Measurements from ENCODE around the gene RHPN2.
"Not testable (repeated sequence)": the region's sequence is repeated elsewhere in the genome, so short reads cannot be mapped to it uniquely, and the experiment has no call there.

Gene RHPN2

DNA sequence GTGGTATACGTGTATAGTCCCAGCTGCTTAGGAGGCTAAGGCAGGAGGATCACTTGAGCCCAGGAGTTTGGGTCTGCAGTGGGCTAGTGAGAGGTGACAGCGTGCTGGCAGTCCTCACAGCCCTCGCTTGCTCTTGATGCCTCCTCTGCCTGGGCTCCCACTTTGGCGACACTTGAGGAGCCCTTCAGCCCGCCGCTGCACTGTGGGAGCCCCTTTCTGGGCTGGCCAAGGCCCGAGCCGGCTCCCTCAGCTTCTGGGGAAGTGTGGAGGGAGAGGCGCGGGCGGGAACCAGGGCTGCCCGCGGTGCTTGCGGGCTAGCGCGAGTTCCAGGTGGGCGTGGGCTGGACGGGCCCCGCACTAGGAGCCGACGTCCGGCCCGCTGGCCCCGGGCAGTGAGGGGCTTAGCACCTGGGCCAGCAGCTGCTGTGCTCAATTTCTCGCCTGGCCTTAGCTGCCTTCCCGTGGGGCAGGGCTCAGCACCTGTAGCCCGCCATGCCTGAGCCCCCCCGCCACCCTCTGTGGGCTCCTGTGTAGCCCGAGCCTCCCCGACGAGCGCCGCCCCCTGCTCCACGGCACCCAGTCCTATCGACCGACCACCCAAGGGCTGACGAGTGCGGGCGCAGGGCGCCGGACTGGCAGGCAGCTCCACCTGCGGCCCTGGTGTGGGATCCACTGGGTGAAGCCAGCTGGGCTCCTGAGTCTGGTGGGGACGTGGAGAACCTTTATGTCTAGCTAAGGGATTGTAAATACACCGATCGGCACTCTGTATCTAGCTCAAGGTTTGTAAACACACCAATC, 28.1 kb downstream of the RHPN2 start:
- H3K36me3 Mint-ChIP-seq (ENCODE audit: insufficient read depth); H3K4me1 Mint-ChIP-seq; H3K4me3 Mint-ChIP-seq; H3K27ac Mint-ChIP-seq (ENCODE audit: low read depth); ATAC-seq (replicated peaks; ENCODE audit: extremely low read depth, poor library complexity, severe bottlenecking); H3K9me3 Mint-ChIP-seq; DNase-seq (ENCODE audit: low spot score in 2 of 2): not testable (repeated sequence)
- H3K27me3 Mint-ChIP-seq: peaks cover 16% of the 10 kb centered on the region

DNA sequence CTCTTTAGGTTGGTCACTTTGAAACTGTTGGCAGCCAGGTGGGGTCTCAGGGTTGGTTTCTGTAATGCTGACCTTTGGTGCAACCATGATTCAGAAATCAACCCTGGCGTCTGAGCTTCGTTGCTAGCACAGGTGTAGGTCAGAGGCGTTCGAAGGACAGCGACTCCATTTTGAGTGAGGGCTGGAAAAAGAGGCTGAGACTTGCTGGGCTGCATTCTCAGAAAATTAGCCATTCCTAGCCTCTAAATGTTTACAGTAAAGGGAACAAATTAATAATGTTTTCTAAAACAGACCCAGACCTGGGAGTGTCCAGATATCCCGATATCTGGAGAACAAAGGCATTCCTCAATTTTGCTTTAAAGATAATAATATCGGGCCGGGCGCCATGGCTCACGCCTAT, 29.2 kb downstream of the RHPN2 start:
- no peak overlapping the region for H3K27ac Mint-ChIP-seq (ENCODE audit: low read depth)
- no peak for ATAC-seq (replicated peaks; ENCODE audit: extremely low read depth, poor library complexity, severe bottlenecking)
- no peaks in the 10 kb centered on the region for H3K9me3 Mint-ChIP-seq
- peaks cover 3% of the 10 kb centered on the region for H3K36me3 Mint-ChIP-seq (ENCODE audit: insufficient read depth)
- DNase-seq (ENCODE audit: low spot score in 2 of 2): no peak
- peaks cover 5% of the 10 kb centered on the region for H3K4me1 Mint-ChIP-seq
- H3K27me3 Mint-ChIP-seq: peaks cover 23% of the 10 kb centered on the region
- no peak overlapping the region for H3K4me3 Mint-ChIP-seq

DNA sequence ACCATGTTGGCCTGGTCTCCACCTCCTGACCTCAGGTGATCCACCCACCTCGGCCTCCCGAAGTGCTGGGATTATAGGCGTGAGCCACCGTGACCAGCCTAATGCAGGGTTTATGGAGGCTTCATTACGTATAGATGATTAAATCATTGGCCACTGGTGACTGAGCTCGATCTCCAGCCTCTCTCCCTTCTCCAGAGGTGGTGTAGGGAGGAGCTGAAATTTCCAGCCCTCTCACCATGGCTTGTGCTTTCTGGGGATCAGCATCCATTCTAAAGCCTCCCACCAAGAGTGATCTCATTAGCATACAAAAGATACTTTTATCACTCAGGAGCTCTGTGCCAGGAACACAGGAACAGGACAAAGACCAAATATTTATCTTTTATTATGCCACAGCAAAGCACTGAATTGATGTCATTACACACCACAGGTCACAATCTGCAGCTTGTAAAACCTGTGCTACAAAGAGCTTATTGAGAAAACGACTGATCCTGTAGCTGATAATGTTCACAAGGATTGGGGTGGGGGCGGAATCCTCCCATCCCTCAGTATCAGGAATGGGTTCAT, 32.4 kb downstream of the RHPN2 start:
- H3K27ac Mint-ChIP-seq (ENCODE audit: low read depth): no peak overlapping the region
- peaks cover under 1% of the 10 kb centered on the region for H3K36me3 Mint-ChIP-seq (ENCODE audit: insufficient read depth)
- ATAC-seq (replicated peaks; ENCODE audit: extremely low read depth, poor library complexity, severe bottlenecking): no peak
- H3K27me3 Mint-ChIP-seq: peaks cover 8% of the 10 kb centered on the region
- no peak overlapping the region for H3K4me3 Mint-ChIP-seq
- H3K9me3 Mint-ChIP-seq: no peaks in the 10 kb centered on the region
- peaks cover 2% of the 10 kb centered on the region for H3K4me1 Mint-ChIP-seq
- no peak for DNase-seq (ENCODE audit: low spot score in 2 of 2)

DNA sequence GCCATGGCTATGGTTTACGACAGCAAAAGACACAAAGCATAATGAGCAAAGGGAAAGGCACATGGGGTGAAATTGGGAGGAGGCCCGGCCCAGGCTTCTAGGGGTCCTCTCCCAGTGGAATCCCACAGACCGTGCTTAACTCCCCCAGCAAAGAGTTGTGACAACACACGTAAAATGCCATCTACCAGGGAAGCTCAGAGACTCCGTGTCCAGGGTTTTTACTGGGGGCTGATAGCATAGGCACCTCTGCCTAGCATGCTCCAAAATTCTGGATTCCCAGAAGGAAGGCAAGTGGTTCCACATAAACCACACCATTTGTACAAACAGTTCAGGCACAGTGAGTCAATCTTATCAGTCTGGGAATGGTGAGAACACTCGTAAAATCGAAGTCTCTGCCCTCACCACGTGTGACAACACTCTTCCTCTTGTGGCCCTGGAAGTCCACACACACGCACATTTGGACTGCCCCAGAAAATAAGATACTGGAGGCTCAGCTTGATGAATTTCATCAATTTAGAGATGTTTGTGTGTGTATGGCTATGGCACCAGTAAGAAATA, 34.9 kb downstream of the RHPN2 start:
- Mint-ChIP-seq H3K27ac (ENCODE audit: low read depth) (no peak overlapping the region), H3K27me3 (peaks cover 18% of the 10 kb centered on the region), H3K4me1 (no peaks in the 10 kb centered on the region), H3K36me3 (ENCODE audit: insufficient read depth) (no peaks in the 10 kb centered on the region), H3K9me3 (no peaks in the 10 kb centered on the region), H3K4me3 (no peak overlapping the region)
- ATAC-seq (replicated peaks; ENCODE audit: extremely low read depth, poor library complexity, severe bottlenecking) (no peak), DNase-seq (ENCODE audit: low spot score in 2 of 2) (no peak)

GRCh38 chr19:33026602-33027001, 38.1 kb downstream of the RHPN2 start:
- not testable (repeated sequence) for H3K4me3 Mint-ChIP-seq; H3K27ac Mint-ChIP-seq (ENCODE audit: low read depth); ATAC-seq (replicated peaks; ENCODE audit: extremely low read depth, poor library complexity, severe bottlenecking); DNase-seq (ENCODE audit: low spot score in 2 of 2); H3K36me3 Mint-ChIP-seq (ENCODE audit: insufficient read depth); H3K4me1 Mint-ChIP-seq; H3K9me3 Mint-ChIP-seq
- H3K27me3 Mint-ChIP-seq: peaks cover 28% of the 10 kb centered on the region

DNA sequence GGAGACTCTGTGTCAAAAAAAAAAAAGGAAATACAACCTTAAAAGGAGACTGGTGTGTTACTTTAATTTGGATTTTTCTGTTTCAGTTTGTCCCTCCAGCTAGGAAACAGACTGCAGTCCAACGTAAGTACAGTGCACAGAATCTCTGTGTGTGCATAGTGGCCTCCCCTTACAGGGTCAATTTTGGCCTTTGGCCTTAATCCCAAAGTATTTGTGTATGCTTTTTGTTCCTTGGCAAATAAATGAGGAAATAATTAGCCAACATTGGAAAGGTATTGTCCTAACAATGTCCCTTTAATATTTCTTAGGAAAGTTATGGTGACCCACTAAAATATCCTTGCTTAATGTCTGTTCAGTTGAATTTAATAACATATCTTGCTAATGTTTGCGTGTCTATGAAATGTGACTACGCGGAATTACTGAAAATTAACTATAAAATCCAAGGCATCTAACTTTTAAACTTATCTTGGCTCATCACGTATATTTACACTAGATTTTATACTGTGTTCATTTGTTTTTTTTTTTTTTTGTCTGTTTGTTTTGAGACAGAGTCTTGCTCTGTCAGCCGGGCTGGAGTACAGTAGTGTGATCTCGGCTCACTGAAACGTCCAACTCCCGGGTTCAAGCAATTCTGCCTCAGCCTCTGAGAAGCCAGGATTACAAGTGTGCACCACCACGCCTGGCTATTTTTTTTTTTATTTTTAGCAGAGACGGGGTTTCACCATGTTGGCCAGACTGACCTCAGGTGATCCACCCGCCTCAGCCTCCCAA, 39.0 kb downstream of the RHPN2 start:
- not testable (repeated sequence) for H3K4me1 Mint-ChIP-seq; H3K27ac Mint-ChIP-seq (ENCODE audit: low read depth); H3K9me3 Mint-ChIP-seq; H3K36me3 Mint-ChIP-seq (ENCODE audit: insufficient read depth); H3K4me3 Mint-ChIP-seq; ATAC-seq (replicated peaks; ENCODE audit: extremely low read depth, poor library complexity, severe bottlenecking); DNase-seq (ENCODE audit: low spot score in 2 of 2)
- peaks cover 22% of the 10 kb centered on the region for H3K27me3 Mint-ChIP-seq

DNA sequence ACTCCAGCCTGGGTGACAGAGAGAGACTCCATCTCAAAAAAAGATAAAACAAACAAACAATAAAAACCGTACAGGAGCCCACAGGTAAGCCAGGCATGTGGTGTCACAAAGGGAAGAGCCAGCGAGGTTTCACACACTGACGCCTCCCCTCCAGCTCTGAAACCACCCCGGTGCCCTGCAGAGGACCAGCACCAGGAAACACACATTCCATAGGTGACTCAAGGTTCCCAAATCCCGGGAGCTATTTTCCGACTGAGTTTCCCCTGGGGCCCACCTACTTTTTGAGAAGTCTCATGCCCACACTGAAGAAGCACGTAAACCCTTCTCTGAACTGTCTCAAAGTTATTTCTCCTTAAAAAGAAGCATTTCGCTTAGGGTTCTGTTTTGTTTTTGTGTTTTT, 40.3 kb downstream of the RHPN2 start:
- no peak for ATAC-seq (replicated peaks; ENCODE audit: extremely low read depth, poor library complexity, severe bottlenecking)
- Mint-ChIP-seq H3K9me3 (no peaks in the 10 kb centered on the region), H3K27me3 (peaks cover 19% of the 10 kb centered on the region), H3K4me1 (no peaks in the 10 kb centered on the region), H3K36me3 (ENCODE audit: insufficient read depth) (no peaks in the 10 kb centered on the region), H3K4me3 (no peak overlapping the region), H3K27ac (ENCODE audit: low read depth) (no peak overlapping the region)
- DNase-seq (ENCODE audit: low spot score in 2 of 2): no peak

DNA sequence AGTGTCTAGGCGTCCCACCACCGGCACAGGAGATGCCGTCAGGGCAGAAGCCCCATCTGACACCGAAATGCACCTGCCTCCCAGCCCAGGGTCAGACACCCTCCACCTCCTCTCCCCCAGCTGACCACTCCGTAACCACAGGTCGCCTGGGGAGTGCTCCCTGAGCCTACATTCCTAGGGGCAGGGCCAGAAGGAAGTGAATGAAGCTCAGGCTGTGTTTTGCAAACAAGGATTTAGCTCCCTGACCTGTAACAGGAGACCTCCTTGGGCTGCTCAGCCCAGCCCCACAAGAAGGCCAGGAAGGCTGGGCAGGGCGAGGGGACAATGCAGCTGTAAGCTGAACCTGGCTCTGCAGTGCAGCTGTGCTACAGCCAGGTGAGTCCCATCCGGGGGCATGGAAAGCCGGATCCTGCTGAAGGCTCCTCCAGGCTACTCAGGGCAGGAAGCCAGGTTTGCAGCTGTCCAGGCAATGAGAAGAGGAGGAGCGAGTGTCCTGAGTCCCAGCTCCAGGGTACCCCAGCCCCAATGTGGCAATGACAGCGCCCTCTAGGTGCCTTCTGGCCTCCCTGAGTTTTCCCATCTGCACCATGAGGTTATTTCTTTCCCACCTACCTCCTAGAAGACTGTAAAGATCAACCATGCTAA, 42.1 kb downstream of the RHPN2 start:
- H3K36me3 Mint-ChIP-seq (ENCODE audit: insufficient read depth): no peaks in the 10 kb centered on the region
- H3K27ac Mint-ChIP-seq (ENCODE audit: low read depth): no peak overlapping the region
- DNase-seq (ENCODE audit: low spot score in 2 of 2) (no peak), ATAC-seq (replicated peaks; ENCODE audit: extremely low read depth, poor library complexity, severe bottlenecking) (no peak)
- no peak overlapping the region for H3K4me3 Mint-ChIP-seq
- no peaks in the 10 kb centered on the region for H3K4me1 Mint-ChIP-seq
- no peaks in the 10 kb centered on the region for H3K9me3 Mint-ChIP-seq
- H3K27me3 Mint-ChIP-seq: peaks cover 19% of the 10 kb centered on the region

DNA sequence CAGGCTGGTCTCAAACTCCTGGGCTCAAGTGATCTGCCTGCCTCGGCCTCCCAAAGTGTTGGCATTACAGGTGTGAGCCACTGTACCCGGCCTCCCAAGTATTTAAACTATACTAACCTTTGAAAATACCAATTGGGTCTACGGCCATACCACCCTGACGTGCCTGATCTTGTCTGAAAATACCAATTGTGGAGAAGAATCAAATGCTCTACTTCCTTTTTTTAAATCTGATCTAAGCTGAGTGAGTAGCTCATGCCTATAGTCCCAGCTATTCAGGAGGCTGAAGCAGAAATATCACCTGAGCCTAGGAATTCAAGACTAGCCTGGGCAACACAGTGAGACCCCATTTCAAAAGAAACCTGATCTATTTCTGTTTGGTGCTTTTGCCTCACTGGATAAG, 53.8 kb downstream of the RHPN2 start:
- H3K4me1 Mint-ChIP-seq; H3K27me3 Mint-ChIP-seq; H3K9me3 Mint-ChIP-seq; H3K4me3 Mint-ChIP-seq; H3K36me3 Mint-ChIP-seq (ENCODE audit: insufficient read depth); H3K27ac Mint-ChIP-seq (ENCODE audit: low read depth); ATAC-seq (replicated peaks; ENCODE audit: extremely low read depth, poor library complexity, severe bottlenecking); DNase-seq (ENCODE audit: low spot score in 2 of 2): not testable (repeated sequence)

GRCh38 chr19:33008738-33009137, 56.0 kb downstream of the RHPN2 start:
- Mint-ChIP-seq H3K27me3 (peaks cover 19% of the 10 kb centered on the region), H3K9me3 (no peaks in the 10 kb centered on the region), H3K4me3 (no peak overlapping the region), H3K36me3 (ENCODE audit: insufficient read depth) (peaks cover 2% of the 10 kb centered on the region), H3K27ac (ENCODE audit: low read depth) (no peak overlapping the region), H3K4me1 (no peaks in the 10 kb centered on the region)
- no peak for ATAC-seq (replicated peaks; ENCODE audit: extremely low read depth, poor library complexity, severe bottlenecking)
- DNase-seq (ENCODE audit: low spot score in 2 of 2): no peak

DNA sequence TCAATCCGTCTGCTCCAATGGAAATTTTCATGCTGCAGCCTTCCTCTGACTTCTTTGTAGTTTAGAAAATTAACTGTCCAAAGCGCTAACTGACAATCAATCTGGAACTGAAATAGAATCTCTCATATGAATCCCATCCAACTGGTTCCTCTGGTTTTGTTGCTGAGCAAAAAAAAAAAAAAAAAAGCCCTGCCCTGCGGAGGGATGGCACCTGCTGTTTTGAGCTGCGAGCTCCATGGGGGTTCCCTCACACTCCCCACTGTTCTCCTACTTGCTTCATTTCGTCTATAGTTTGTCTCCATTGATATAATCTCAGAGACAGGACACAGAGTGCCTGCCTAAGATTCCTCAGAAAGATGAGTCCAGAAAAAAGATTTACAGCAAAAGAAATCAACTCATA, 59.2 kb downstream of the RHPN2 start:
- no peak overlapping the region for H3K4me3 Mint-ChIP-seq
- no peak for DNase-seq (ENCODE audit: low spot score in 2 of 2)
- no peaks in the 10 kb centered on the region for H3K36me3 Mint-ChIP-seq (ENCODE audit: insufficient read depth)
- no peaks in the 10 kb centered on the region for H3K9me3 Mint-ChIP-seq
- peaks cover 4% of the 10 kb centered on the region for H3K4me1 Mint-ChIP-seq
- no peak for ATAC-seq (replicated peaks; ENCODE audit: extremely low read depth, poor library complexity, severe bottlenecking)
- H3K27ac Mint-ChIP-seq (ENCODE audit: low read depth): no peak overlapping the region
- H3K27me3 Mint-ChIP-seq: peaks cover 10% of the 10 kb centered on the region

GRCh38 chr19:33003424-33004024, 61.2 kb downstream of the RHPN2 start:
- not testable (repeated sequence) for ATAC-seq (replicated peaks; ENCODE audit: extremely low read depth, poor library complexity, severe bottlenecking)

More at GRCh38 chr19:33003424-33004024, 61.2 kb downstream of the RHPN2 start:
- H3K27me3 Mint-ChIP-seq; H3K4me3 Mint-ChIP-seq; H3K4me1 Mint-ChIP-seq; DNase-seq (ENCODE audit: low spot score in 2 of 2); H3K36me3 Mint-ChIP-seq (ENCODE audit: insufficient read depth); H3K27ac Mint-ChIP-seq (ENCODE audit: low read depth); H3K9me3 Mint-ChIP-seq: not testable (repeated sequence)

Measured in central memory CD8-positive, alpha-beta T cell (primary cell).